ENCODE results near the gene TBC1D10B. TPM values are rescaled to one million over a fixed set of nuclear protein-coding genes. Genes with fewer than 3 reads are reported as not detected.
A peak's percentile ranks its signal among the peaks of the same experiment; 100 is the strongest.
"Not testable (repeated sequence)": the region's sequence is repeated elsewhere in the genome, so short reads cannot be mapped to it uniquely, and the experiment has no call there.

Gene TBC1D10B
- total RNA-seq, 4 donors from 2014 or later: 34.4 to 43.2 (median 38.4) TPM

DNA sequence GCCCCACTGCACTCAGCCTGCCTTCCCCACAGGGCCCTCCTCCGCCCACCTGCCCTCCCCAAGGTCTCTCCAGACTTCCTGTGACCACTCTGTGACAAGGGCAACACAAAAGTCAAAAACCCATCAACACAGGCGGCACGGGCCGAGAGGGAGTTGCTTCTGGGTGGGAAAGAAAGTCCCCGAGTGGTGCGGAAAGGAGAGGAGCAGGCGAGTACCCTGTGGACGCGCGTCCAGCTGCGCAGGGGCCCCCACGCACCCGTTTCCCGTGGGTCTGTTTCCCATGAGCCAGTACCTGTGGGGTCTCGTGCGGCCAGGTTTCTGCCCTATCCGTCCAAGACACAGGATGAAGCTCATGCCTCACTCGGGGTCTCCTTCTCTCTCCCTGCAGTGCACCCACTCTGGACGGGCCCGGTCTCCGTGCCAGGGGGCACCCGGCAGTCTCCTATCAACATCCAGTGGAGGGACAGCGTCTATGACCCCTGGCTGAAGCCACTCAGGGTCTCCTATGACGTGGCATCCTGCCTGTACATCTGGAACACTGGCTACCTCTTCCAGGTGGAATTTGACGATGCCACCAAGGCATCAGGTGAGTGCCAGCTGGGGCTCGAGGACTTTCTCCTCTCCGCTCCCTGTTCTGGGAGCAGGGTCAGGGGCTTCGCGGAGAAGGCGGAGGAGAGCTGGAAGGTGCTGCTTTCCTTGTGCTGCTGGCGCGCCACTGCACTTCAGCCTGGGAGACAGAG, 27.4 kb downstream of the TBC1D10B start:
- Histone ChIP-seq H3K27ac (no peak overlapping the region), H3K36me3 (no peaks in the 10 kb centered on the region), H3K4me3 (no peak overlapping the region), H3K27me3 (no peaks in the 10 kb centered on the region), H3K4me1 (no peaks in the 10 kb centered on the region), H3K9me3 (no peaks in the 10 kb centered on the region)
- TF ChIP-seq, protein P1, sequence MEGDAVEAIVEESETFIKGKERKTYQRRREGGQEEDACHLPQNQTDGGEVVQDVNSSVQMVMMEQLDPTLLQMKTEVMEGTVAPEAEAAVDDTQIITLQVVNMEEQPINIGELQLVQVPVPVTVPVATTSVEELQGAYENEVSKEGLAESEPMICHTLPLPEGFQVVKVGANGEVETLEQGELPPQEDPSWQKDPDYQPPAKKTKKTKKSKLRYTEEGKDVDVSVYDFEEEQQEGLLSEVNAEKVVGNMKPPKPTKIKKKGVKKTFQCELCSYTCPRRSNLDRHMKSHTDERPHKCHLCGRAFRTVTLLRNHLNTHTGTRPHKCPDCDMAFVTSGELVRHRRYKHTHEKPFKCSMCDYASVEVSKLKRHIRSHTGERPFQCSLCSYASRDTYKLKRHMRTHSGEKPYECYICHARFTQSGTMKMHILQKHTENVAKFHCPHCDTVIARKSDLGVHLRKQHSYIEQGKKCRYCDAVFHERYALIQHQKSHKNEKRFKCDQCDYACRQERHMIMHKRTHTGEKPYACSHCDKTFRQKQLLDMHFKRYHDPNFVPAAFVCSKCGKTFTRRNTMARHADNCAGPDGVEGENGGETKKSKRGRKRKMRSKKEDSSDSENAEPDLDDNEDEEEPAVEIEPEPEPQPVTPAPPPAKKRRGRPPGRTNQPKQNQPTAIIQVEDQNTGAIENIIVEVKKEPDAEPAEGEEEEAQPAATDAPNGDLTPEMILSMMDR (IDR thresholded peaks at IDR 0.05): no peak
- no peak for TF ChIP-seq POLR2AphosphoS5 (IDR thresholded peaks at IDR 0.05)
- no peak for TF ChIP-seq POLR2A (IDR thresholded peaks at IDR 0.05)
- no peak for TF ChIP-seq EP300 (IDR thresholded peaks at IDR 0.05)
- WGBS: 90% methylated on average over 27 of the region's 32 CpGs
- no peak for DNase-seq (ENCODE audit: low spot score in 2 of 2)

DNA sequence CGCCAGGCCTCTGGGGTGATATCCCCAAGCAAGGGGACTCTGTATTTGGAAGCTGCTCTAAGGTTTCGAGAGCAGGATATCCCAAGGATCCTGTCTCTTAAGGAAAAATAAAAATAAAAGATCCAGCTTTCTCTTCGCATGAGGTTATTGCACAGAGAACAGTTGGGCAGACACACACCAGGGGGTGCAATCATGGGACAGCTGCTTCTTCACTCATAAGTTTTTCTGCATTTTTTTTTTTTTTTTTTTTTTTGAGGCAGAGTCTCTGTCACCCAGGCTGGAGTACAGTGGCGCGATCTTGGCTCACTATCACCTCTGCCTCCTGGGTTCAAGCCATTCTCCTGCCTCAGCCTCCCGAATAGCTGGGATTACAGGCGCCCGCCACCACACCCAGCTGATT, 28.3 kb downstream of the TBC1D10B start:
- not testable (repeated sequence) for H3K36me3 ChIP-seq; DNase-seq (ENCODE audit: low spot score in 2 of 2); H3K4me1 ChIP-seq; H3K4me3 ChIP-seq; H3K27ac ChIP-seq; H3K27me3 ChIP-seq; H3K9me3 ChIP-seq
- 92% methylated on average over 8 of the region's 8 CpGs for WGBS

DNA sequence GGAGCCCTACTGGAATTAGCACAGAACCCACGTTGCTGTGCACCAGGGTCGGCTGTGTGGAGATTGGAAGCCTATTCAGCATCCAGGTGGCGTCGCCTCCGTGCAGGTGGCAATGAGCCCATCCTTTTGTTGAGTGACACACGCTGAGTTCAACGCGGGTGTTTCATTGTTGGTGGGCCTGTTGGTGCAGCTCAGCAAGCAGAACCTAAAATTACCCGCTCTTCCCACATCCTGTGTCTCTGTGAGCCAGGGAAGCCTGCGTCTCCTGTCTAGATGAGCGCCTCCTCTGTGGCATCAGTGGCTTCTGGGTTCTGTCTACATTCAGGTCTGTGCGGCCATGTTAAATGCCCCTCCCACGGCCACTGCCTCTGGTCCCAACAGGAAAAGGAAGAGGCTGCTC, 29.7 kb downstream of the TBC1D10B start:
- H3K4me1 ChIP-seq: peaks cover 6% of the 10 kb centered on the region
- H3K27me3 ChIP-seq: no peaks in the 10 kb centered on the region
- no peak overlapping the region for H3K4me3 ChIP-seq
- H3K27ac ChIP-seq: no peak overlapping the region
- H3K9me3 ChIP-seq: no peaks in the 10 kb centered on the region
- no peaks in the 10 kb centered on the region for H3K36me3 ChIP-seq
- DNase-seq (ENCODE audit: low spot score in 2 of 2): no peak
- WGBS: 88% methylated on average over 12 of the region's 13 CpGs
- TF ChIP-seq, protein P1 (IDR thresholded peaks at IDR 0.05): no peak
- TF ChIP-seq EP300 (IDR thresholded peaks at IDR 0.05): no peak
- no peak for TF ChIP-seq POLR2A (IDR thresholded peaks at IDR 0.05)
- TF ChIP-seq POLR2AphosphoS5 (IDR thresholded peaks at IDR 0.05): no peak

DNA sequence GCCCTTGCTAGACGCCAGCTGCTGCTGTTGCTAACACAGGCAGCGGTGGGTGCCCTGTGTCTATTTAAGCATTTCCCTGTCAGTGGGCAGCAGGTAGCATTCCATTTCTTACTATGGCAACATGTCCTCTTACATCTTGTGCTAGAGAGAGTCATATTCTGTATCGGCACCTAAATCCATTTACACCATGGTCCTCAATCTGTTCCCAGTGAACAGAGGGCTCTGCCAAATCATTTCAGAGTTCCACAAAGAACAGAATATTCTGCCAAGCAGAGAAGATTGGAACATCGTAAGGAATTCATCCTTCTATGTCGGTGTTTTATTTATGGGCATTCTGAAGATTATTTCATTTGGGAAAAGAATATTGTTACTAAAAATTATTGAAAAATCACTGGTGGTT, 31.6 kb downstream of the TBC1D10B start:
- H3K36me3 ChIP-seq: not testable (repeated sequence)
- 79% methylated on average over 5 of the region's 5 CpGs for WGBS

DNA sequence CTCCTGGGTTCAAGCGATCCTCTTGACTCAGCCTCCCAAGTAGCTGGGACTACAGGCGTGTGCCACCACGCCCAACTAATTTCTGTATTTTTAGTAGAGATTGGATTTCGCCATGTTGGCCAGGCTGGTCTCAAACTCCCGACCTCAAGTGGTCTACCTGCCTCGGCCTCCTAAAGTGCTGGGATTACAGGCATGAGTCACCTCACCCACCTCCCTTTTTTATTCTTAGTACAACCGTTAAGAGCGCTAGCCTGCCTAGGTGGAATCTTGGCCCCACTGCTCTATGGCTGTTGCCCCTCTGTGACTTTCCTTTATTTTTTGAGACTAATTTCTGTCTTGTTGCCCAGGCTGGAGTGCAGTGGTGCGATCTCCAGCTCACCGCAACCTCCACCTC, 32.3 kb downstream of the TBC1D10B start:
- not testable (repeated sequence) for H3K27ac ChIP-seq; H3K27me3 ChIP-seq; H3K36me3 ChIP-seq; H3K4me1 ChIP-seq; H3K9me3 ChIP-seq; DNase-seq (ENCODE audit: low spot score in 2 of 2); H3K4me3 ChIP-seq
- WGBS: 97% methylated on average over 10 of the region's 10 CpGs

More for the DNA sequence above, 31.6 kb downstream of the TBC1D10B start:
- H3K4me3 ChIP-seq; H3K9me3 ChIP-seq; H3K27me3 ChIP-seq; H3K27ac ChIP-seq; H3K4me1 ChIP-seq; DNase-seq (ENCODE audit: low spot score in 2 of 2): not testable (repeated sequence)

DNA sequence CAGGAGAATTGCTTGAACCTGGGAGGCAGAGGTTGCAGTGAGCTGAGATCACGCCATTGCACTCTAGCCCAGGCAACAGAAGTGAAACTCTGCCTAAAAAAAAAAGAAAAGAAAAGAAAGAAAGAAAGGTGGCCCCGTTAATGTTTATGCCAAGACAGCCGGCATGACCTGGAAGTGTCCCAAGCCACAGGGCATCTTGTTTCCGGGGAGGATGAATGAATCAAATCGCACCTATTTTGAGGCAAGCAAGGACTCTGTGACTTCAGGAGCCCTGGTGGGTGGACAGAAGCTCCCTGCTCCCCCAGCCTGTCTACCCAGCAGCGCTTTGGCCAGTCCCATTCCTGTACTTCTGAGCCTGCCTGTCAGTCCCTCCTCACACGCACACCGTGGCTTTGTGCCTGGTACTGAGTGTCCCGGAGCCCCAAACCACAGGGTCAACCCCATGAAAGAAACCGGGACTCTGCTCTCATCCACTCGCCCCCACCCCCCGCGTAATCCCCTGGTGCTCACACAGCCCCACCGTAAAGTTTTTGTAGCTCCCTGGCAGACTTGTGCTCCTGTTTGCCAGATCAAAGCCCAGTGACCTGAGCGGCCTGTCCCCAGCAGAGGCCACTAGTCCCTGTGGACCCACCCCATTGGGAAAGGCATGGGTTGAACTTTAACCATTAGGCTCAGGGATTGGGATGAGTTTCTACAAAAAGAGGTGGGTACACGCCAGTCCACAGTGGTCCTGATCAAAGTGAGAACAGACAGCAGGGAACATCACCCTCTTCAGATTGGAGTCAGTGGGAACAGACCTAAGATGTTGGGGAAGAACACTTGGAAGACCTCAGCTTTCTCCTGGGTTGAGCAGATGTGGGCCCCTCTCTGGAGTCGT, 34.5 kb downstream of the TBC1D10B start:
- peak in 1 of 2 donors; percentile 73 for DNase-seq (ENCODE audit: low spot score in 2 of 2)
- Histone ChIP-seq H3K9me3 (no peaks in the 10 kb centered on the region), H3K27me3 (no peaks in the 10 kb centered on the region), H3K4me1 (peaks cover 8% of the 10 kb centered on the region), H3K27ac (peak overlapping the region; percentile 97), H3K4me3 (peak overlapping the region; percentile 71), H3K36me3 (no peaks in the 10 kb centered on the region)
- 45% methylated on average over 16 of the region's 17 CpGs for WGBS
- no peak for TF ChIP-seq POLR2A (IDR thresholded peaks at IDR 0.05)
- TF ChIP-seq POLR2AphosphoS5 (IDR thresholded peaks at IDR 0.05): no peak
- TF ChIP-seq EP300 (IDR thresholded peaks at IDR 0.05): no peak
- TF ChIP-seq, protein P1 (IDR thresholded peaks at IDR 0.05): no peak

Data from suprapubic skin (tissue), 4 donors.